K562 (cell line): ENCODE data around the gene SATB2. TPM values are rescaled to one million over a fixed set of nuclear protein-coding genes. Genes with fewer than 3 reads are reported as not detected.

Source experiments
- ATAC-seq: fragments of 200-7000 bp; cut with Tn5 transposase; 3 replicates; pipeline ENCODE4 v1.9.1; 2020; ENCODE audit warnings: moderate library complexity
- BruUV-seq: library from RNA; stranded (reverse); fragments of 400-500 nt; replicated peaks from 2 replicates; lab custom pipeline; 2021; lab: Mats Ljungman, UMichigan
- CTCF ChIA-PET: fragments of 300-600 bp; formaldehyde crosslinking; extraction: SDS; loops from one replicate; lab custom pipeline; 2021; ENCODE audit warnings: low intra/inter-chr PET ratio; lab: Yijun Ruan, JAX
- POLR2A ChIA-PET: fragments of 300-600, 350-650 bp; sonication (Branson Sonifier 250); formaldehyde crosslinking; extraction: SDS; loops from one replicate; lab custom pipeline; 2021; ENCODE audit warnings: antibody characterized with exemption, inconsistent platforms; lab: Yijun Ruan, JAX
- DNase-seq, 4 experiments: peaks; one replicate each; pipeline versions ENCODE4 v3.0.0 to v3.0.0-alpha.2; 2011 to 2018; ENCODE audit warnings: low spot score in 3 of 4, mixed read lengths in 3 of 4; ENCODE audit errors: extremely low read depth in 1 of 4
- FAIRE-seq: peaks from 2 replicates; lab custom pipeline; 2011; peaks lifted over from hg19 to GRCh38; lab: Jason Lieb, UNC
- H2AFZ ChIP-seq: 2 replicates; pipeline ENCODE4 v1.6.0; 2011; ENCODE audit warnings: low read depth, low read length, control low read depth, inconsistent platforms
- H3K27ac ChIP-seq: fragments of 200-600 bp; 3 replicates; pipeline ENCODE4 v1.8.0; 2011; ENCODE audit warnings: low read depth, mild to moderate bottlenecking, control low read depth, inconsistent platforms, low read length, moderate library complexity, mixed read lengths; ENCODE audit errors: extremely low read depth
- H3K27me3 ChIP-seq, 2 experiments: fragments of 300-600 bp in 1 of 2; 2 replicates in 1 of 2; 3 replicates in 1 of 2; pipeline versions ENCODE4 v1.6.0 to v1.8.0; 2011; ENCODE audit warnings: inconsistent platforms in 2 of 2, low read length in 2 of 2, mild to moderate bottlenecking in 1 of 2, mixed read lengths in 1 of 2, moderate library complexity in 1 of 2; ENCODE audit not compliant: control insufficient read depth in 2 of 2, insufficient read depth in 2 of 2
- H3K36me3 ChIP-seq: fragments of 300-600 bp; 3 replicates; pipeline ENCODE4 v1.8.0; 2011; ENCODE audit warnings: mild to moderate bottlenecking, low read length, inconsistent platforms; ENCODE audit not compliant: control insufficient read depth, insufficient read depth
- H3K4me1 ChIP-seq, 2 experiments: fragments of 200-600 bp in 1 of 2; replicated peaks in 1 of 2; 2 replicates in 1 of 2; 3 replicates in 1 of 2; pipeline versions ENCODE4 v1.5.1 to v1.8.0; 2011; ENCODE audit warnings: inconsistent platforms in 2 of 2, low read length in 2 of 2, mild to moderate bottlenecking in 1 of 2, mixed read lengths in 1 of 2, moderate library complexity in 1 of 2; ENCODE audit not compliant: control insufficient read depth in 2 of 2, insufficient read depth in 2 of 2
- H3K4me2 ChIP-seq: 2 replicates; pipeline ENCODE4 v1.6.1; 2011; ENCODE audit warnings: low read length, control low read depth, inconsistent platforms, mixed read lengths; ENCODE audit not compliant: insufficient read depth
- H3K4me3 ChIP-seq: fragments of 200-600 bp; sonication (generic), shearing (Covaris generic); 2 replicates; pipeline ENCODE4 v1.5.1; 2016; ENCODE audit warnings: control low read depth, inconsistent platforms
- H3K79me2 ChIP-seq: fragments of 200-600 bp; 3 replicates; pipeline ENCODE4 v1.8.0; 2011; ENCODE audit warnings: low read length, inconsistent platforms; ENCODE audit not compliant: control insufficient read depth, insufficient read depth
- H3K9ac ChIP-seq, 2 experiments: 2 replicates each; pipeline versions ENCODE4 v1.6.0 to v1.6.1; 2011; ENCODE audit warnings: low read depth in 2 of 2, low read length in 2 of 2, control low read depth in 1 of 2, inconsistent platforms in 1 of 2, mild to moderate bottlenecking in 1 of 2, mixed read lengths in 1 of 2; ENCODE audit not compliant: insufficient read depth in 1 of 2
- H3K9me1 ChIP-seq: one replicate; pipeline ENCODE4 v1.6.0; 2011; ENCODE audit warnings: inconsistent platforms, mild to moderate bottlenecking, low read length, moderate library complexity; ENCODE audit not compliant: control insufficient read depth, insufficient read depth
- H3K9me3 ChIP-seq: replicated peaks from 2 replicates; pipeline ENCODE4 v1.5.1; 2011; ENCODE audit warnings: low read depth, low read length, inconsistent platforms; ENCODE audit not compliant: control insufficient read depth, insufficient read depth
- H4K20me1 ChIP-seq: replicated peaks from 2 replicates; pipeline ENCODE4 v1.6.1; 2011; ENCODE audit warnings: low read length, inconsistent platforms, mixed read lengths; ENCODE audit not compliant: control insufficient read depth, insufficient read depth
- HDAC8 ChIP-seq: fragments of 450-650 bp; IDR thresholded peaks from 2 replicates; pipeline ENCODE4 v1.6.1; 2016; ENCODE audit warnings: mild to moderate bottlenecking, missing genetic modification characterization, moderate library complexity, missing compliant biosample characterization
- HDGF ChIP-seq: fragments of 450-650 bp; IDR thresholded peaks from 2 replicates; pipeline ENCODE4 v1.6.1; 2016
- MLLT1 ChIP-seq, 2 experiments: fragments of 450-650 bp; IDR thresholded peaks; 2 replicates each; pipeline ENCODE4 v1.6.1; 2016
- ZNF41 ChIP-seq: fragments of 250-450 bp; sonication (Bioruptor Pico); conservative IDR thresholded peaks from 2 replicates; pipeline ENCODE4 v1.4.0; 2020; ENCODE audit warnings: mild to moderate bottlenecking
- ZNF609 ChIP-seq: sonication (generic); formaldehyde crosslinking; IDR thresholded peaks from 2 replicates; pipeline ENCODE4 v1.8.1; 2023; ENCODE audit warnings: missing genetic modification reagents, mild to moderate bottlenecking, borderline replicate concordance
- WGBS: fragments of 100-300 bp; shearing (Covaris generic); methylation state at CpG from one replicate; pipeline ENCODE4 v1.1.6; 2016; ENCODE audit warnings: low coverage, mixed read lengths; ENCODE audit not compliant: insufficient coverage; ENCODE audit errors: missing lambda C conversion rate; 5-methylcytosine and 5-hydroxymethylcytosine counted together
- in situ Hi-C: fragments of 300-500 bp; cut with MboI; formaldehyde crosslinking; loops from 4 replicates; pipeline ENCODE4 v1.15.0; 2018; ENCODE audit warnings: inconsistent platforms, mixed read lengths
- intact Hi-C: fragments of 100-400 bp; cut with micrococcal nuclease; formaldehyde crosslinking; loops from 2 replicates; pipeline ENCODE4 v1.14.2; 2022
- polyA plus RNA-seq, 8 experiments: library from polyadenylated mRNA; depleted of rRNA in 4 of 8; stranded (reverse) in 5 of 8; unstranded in 3 of 8; fragments of >200 nt; fragmentation: Nextera tagmentation in 2 of 8; fragmentation: Illumina TruSeq in 1 of 8; extraction: Ambion mirVana in 2 of 8; extraction: Trizol in 1 of 8; gene quantifications; 2 replicates each; pipeline versions ENCODE4 v1.2.1 to v1.2.3, GENCODE V29; 2011 to 2014; ENCODE audit warnings: inconsistent platforms in 1 of 8, missing spikeins in 1 of 8
- total RNA-seq, 7 experiments: library from RNA; depleted of rRNA in 6 of 7; stranded (reverse); fragments of >200 nt in 6 of 7; fragmentation: Illumina TruSeq in 2 of 7; extraction: Trizol in 2 of 7; gene quantifications; 2 replicates each; pipeline versions ENCODE4 v1.2.1 to v1.2.3, GENCODE V29; 2011 to 2021; ENCODE audit warnings: low replicate concordance in 1 of 7

Gene SATB2
- total and polyA plus RNA-seq, 9 of the 15 experiments (the other 6 are each of a cell fraction or from before 2014, with no cell fraction given) = 4.5 to 34.0 (median 15.1) TPM

DNA sequence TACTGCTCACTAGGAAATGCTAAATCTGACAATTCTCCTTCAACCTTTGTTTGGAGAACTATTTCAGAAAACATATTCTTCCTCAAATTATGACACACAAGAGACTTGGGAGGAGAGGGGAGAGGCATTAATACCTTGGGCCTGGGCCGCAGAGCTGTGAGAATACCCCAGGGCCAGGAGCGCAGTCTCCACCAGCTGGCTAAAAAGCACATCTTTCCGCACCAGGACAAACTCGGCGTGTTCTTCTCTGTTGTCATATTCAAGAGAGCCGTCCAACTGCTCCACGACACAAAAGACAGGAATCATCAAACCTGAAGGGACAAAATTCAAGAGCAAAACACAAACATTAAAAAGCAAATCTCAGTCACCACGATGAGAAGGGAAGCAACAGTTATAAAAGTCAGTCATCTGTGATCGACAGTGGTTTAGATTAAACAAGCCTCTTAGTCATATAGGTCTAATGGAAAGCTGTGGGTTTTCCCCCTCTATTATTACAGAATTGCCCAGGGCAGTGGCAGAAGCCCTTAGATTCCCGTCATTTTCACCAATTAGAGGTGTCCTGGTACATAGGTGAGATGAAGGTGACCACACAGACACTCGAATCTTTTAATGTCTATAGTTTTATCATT is 24.4 kb downstream of the SATB2 start:
- DNase-seq (no peak), FAIRE-seq (no peak), ATAC-seq (no peak)
- Histone ChIP-seq H3K79me2 (peaks cover 52% of the 10 kb centered on the region), H3K36me3 (peaks cover 78% of the 10 kb centered on the region), H4K20me1 (no peaks in the 10 kb centered on the region), H3K9me1 (no peaks in the 10 kb centered on the region), H3K4me1 (peaks cover 0 to 9% of the 10 kb centered on the region in 2 experiments; a peak in 3 of 5 replicates), H3K27me3 (no peaks in the 10 kb centered on the region), H3K9ac (no peak overlapping the region), H3K4me3 (no peak overlapping the region), H2AFZ (no peak overlapping the region), H3K27ac (peak overlapping the region; percentile 13; the same call in 1 of the 3 replicates), H3K4me2 (no peak overlapping the region), H3K9me3 (no peaks in the 10 kb centered on the region)
- no peak for TF ChIP-seq HDAC8 (tag)
- TF ChIP-seq HDGF = no peak
- 0 out of 4 replicates have a peak, but pooled peaks of 1 of the 2 experiments have one; percentile 49 for TF ChIP-seq MLLT1 (IDR thresholded peaks at IDR 0.05)
- TF ChIP-seq ZNF609 (CRISPR knock-in tag) = no peak
- TF ChIP-seq ZNF41 (CRISPR knock-in tag) = no peak
- in situ Hi-C loops = no loop called here
- POLR2A ChIA-PET = no interaction called here
- WGBS = 90% methylated on average over 10 of the region's 11 CpGs
- BruUV-seq = no TSS peak
- CTCF ChIA-PET = no interaction called here
- intact Hi-C loops = no loop called here
